Measurements from ENCODE around the gene DLG2. TPM values are rescaled to one million over a fixed set of nuclear protein-coding genes. Genes with fewer than 3 reads are reported as not detected.

The DLG2 gene
- total RNA-seq, 4 donors from 2014 or later: 11.0 to 34.2 (median 19.8) TPM

DNA sequence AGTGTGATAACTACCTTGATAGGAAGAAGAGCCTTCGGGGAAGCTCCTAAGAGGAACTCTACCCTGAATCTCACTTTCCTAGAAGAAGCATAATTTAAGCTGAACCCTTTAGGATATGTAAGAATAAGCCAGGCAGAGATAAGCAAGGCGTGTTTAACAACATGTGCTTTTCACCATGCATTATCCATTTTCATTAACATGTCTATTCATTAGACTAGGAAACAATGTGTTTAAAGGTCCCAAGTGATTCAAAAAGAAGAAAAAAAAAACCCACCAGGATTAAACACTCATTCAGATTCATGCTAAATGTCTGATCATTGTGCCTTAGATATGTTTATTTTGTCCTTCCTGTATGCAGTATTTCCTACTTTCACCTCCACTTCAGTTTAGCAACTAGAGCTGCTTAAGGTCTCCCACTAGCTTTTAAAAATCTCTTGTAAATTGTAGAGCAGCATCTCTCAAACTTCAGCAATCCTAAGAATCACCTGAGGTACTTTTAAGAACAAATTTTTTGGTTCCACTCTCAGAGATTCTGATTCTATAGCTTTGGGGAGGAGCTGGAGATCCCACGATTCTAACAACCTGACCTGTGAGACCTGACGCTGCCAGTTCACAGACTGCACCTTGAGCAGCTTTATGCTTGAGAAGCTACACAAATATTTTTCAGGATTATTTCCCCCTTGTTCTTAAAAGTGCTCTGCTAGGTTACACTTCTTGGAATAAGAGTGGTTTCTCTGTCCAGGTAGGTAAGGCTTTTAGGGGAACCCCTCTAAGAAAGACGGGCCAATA, 1385.6 kb downstream of the DLG2 start:
- H3K27me3 ChIP-seq: no peaks in the 10 kb centered on the region
- no peak for ATAC-seq
- 78 to 83% methylated on average over 5 of the region's 5 CpGs for WGBS, 2 donors (ENCODE audit: low coverage in 1 of 2)
- no peak overlapping the region for H3K4me3 ChIP-seq
- no peak overlapping the region for H3K27ac ChIP-seq
- no peak for TF ChIP-seq POLR2AphosphoS5 (IDR thresholded peaks at IDR 0.05)
- TF ChIP-seq, protein P1, sequence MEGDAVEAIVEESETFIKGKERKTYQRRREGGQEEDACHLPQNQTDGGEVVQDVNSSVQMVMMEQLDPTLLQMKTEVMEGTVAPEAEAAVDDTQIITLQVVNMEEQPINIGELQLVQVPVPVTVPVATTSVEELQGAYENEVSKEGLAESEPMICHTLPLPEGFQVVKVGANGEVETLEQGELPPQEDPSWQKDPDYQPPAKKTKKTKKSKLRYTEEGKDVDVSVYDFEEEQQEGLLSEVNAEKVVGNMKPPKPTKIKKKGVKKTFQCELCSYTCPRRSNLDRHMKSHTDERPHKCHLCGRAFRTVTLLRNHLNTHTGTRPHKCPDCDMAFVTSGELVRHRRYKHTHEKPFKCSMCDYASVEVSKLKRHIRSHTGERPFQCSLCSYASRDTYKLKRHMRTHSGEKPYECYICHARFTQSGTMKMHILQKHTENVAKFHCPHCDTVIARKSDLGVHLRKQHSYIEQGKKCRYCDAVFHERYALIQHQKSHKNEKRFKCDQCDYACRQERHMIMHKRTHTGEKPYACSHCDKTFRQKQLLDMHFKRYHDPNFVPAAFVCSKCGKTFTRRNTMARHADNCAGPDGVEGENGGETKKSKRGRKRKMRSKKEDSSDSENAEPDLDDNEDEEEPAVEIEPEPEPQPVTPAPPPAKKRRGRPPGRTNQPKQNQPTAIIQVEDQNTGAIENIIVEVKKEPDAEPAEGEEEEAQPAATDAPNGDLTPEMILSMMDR (IDR thresholded peaks at IDR 0.05): no peak
- no peak for TF ChIP-seq EP300 (IDR thresholded peaks at IDR 0.05)
- TF ChIP-seq POLR2A (IDR thresholded peaks at IDR 0.05): no peak
- no peaks in the 10 kb centered on the region for H3K36me3 ChIP-seq
- no peaks in the 10 kb centered on the region for H3K9me3 ChIP-seq
- no peaks in the 10 kb centered on the region for H3K4me1 ChIP-seq

DNA sequence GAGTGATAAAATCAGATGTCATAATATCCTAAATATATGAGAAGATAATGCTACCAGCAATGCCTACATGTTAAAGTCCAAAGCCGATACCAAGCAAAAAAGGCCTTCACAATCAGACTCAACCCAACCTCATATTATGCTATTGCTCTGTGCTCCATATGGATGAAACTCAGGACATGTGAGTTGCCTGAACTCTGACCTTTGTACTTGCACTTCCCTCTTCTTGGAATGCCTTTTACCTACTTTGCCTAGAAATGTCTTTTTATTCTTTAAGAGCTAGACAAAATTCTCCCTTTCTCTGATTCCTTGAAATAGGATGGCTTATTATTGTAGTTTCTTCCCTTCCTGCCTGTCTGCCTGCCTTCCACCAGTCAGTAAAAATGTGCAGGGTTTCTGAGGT, 1386.3 kb downstream of the DLG2 start:
- 95 to 100% methylated on average over 1 of the region's 1 CpG for WGBS, 2 donors (ENCODE audit: low coverage in 1 of 2)
- ATAC-seq: no peak
- H3K9me3 ChIP-seq: no peaks in the 10 kb centered on the region
- no peaks in the 10 kb centered on the region for H3K27me3 ChIP-seq
- no peak overlapping the region for H3K4me3 ChIP-seq
- TF ChIP-seq, protein P1 (IDR thresholded peaks at IDR 0.05): no peak
- TF ChIP-seq POLR2AphosphoS5 (IDR thresholded peaks at IDR 0.05): no peak
- no peak for TF ChIP-seq POLR2A (IDR thresholded peaks at IDR 0.05)
- TF ChIP-seq EP300 (IDR thresholded peaks at IDR 0.05): no peak
- H3K36me3 ChIP-seq: no peaks in the 10 kb centered on the region
- H3K27ac ChIP-seq: no peak overlapping the region
- no peaks in the 10 kb centered on the region for H3K4me1 ChIP-seq

DNA sequence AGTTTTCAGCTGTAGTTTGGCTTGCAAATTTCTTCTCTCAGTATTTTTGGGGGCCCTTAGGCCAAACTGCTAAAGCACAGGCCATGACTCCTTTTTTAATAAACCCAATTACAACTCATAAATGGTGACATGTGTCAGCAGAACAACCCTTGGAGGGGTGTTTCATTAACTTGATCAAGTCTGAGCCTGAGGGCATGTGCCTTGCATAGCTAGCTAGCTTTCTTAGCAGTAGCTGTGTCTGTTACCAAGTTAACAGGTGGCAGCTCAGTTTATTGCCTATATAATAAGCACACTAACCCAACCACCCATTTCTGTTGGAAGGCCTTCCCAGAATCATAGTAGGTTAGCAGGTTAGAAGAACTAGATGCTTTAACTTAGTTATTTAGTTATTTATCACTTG, 1390.7 kb downstream of the DLG2 start:
- H3K9me3 ChIP-seq: no peaks in the 10 kb centered on the region
- H3K27me3 ChIP-seq: no peaks in the 10 kb centered on the region
- TF ChIP-seq, protein P1 (IDR thresholded peaks at IDR 0.05): no peak
- no peak for TF ChIP-seq POLR2AphosphoS5 (IDR thresholded peaks at IDR 0.05)
- ATAC-seq: no peak
- no peak overlapping the region for H3K4me3 ChIP-seq
- no peaks in the 10 kb centered on the region for H3K36me3 ChIP-seq
- no peak overlapping the region for H3K27ac ChIP-seq
- H3K4me1 ChIP-seq: no peaks in the 10 kb centered on the region

DNA sequence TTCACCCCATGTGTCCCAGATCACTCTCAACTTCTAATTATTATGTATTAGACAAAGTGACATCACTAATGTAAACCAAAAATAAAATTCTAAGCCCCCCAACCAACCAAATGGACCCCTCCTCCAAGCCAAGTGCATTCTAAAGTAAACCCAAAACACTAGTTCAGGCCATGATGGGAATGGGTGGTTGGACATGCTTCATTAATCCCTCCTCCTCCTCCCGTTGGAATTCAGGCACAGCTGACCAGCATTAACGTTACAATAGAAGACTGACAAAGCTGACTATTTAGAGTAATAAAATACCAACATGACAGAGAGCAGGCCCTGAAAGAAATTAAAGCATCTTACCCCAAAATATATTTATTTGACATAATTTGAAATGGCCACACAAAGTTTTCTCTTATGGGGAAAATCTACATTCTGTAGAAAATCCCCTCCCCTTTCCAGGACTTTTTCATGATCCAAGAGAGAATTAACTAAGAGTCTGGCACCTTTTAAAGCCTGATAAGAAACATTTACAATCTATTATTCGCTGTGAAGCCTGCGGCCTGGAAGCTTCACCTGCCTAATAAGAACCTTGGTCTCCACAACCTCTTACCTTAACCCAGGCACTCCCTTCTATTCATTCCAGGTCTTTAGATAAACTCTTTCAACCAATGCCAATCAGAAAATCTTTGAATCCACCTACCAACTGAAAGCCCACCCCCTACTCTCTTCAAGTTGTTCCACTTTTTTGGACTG, 1392.5 kb downstream of the DLG2 start:
- H3K27ac ChIP-seq: no peak overlapping the region
- ATAC-seq: no peak
- H3K27me3 ChIP-seq: no peaks in the 10 kb centered on the region
- WGBS, 2 donors (ENCODE audit: low coverage in 1 of 2): 67% methylated on average over 1 to 4 of the region's 4 CpGs
- TF ChIP-seq EP300 (IDR thresholded peaks at IDR 0.05) (no peak), POLR2AphosphoS5 (IDR thresholded peaks at IDR 0.05) (no peak), POLR2A (IDR thresholded peaks at IDR 0.05) (no peak)
- TF ChIP-seq, protein P1 (IDR thresholded peaks at IDR 0.05): no peak
- no peaks in the 10 kb centered on the region for H3K4me1 ChIP-seq
- no peaks in the 10 kb centered on the region for H3K9me3 ChIP-seq
- H3K36me3 ChIP-seq: no peaks in the 10 kb centered on the region
- no peak overlapping the region for H3K4me3 ChIP-seq

DNA sequence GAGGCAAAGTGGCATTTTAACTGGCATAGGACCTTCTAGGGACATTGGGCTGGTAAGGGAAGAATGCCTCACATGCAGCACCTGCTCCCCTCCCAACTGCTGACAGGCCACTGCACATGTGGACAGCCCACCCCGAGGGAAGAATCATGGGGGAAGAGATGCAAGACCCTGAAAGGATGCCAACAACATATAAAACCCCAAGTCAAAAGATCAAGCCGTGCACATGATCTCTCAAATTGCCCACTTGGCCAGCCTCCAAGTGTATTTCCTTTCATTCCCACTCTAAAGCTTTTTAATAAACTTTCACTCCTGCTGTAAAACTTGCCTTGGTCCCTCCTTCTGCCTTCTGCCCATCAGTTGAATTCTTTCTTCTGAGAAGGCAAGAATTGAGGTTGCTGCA, 1393.1 kb downstream of the DLG2 start:
- no peak overlapping the region for H3K4me3 ChIP-seq
- H3K4me1 ChIP-seq: no peaks in the 10 kb centered on the region
- H3K9me3 ChIP-seq: no peaks in the 10 kb centered on the region
- WGBS, 2 donors (ENCODE audit: low coverage in 1 of 2): 57% methylated on average over 2 of the region's 2 CpGs; no CpG with 5 or more reads in 1 of the 2 donors
- no peak for ATAC-seq
- TF ChIP-seq POLR2AphosphoS5 (IDR thresholded peaks at IDR 0.05) (no peak), POLR2A (IDR thresholded peaks at IDR 0.05) (no peak)
- TF ChIP-seq, protein P1 (IDR thresholded peaks at IDR 0.05): no peak
- H3K27ac ChIP-seq: no peak overlapping the region
- no peaks in the 10 kb centered on the region for H3K36me3 ChIP-seq
- no peaks in the 10 kb centered on the region for H3K27me3 ChIP-seq
